ENCODE data around the gene SPATA22. TPM values are rescaled to one million over a fixed set of nuclear protein-coding genes. Genes with fewer than 3 reads are reported as not detected.

Gene SPATA22
- polyA plus RNA-seq, 1 donor (not counting 4 experiments of a cell fraction or from before 2014, with no cell fraction given) = not detected

DNA sequence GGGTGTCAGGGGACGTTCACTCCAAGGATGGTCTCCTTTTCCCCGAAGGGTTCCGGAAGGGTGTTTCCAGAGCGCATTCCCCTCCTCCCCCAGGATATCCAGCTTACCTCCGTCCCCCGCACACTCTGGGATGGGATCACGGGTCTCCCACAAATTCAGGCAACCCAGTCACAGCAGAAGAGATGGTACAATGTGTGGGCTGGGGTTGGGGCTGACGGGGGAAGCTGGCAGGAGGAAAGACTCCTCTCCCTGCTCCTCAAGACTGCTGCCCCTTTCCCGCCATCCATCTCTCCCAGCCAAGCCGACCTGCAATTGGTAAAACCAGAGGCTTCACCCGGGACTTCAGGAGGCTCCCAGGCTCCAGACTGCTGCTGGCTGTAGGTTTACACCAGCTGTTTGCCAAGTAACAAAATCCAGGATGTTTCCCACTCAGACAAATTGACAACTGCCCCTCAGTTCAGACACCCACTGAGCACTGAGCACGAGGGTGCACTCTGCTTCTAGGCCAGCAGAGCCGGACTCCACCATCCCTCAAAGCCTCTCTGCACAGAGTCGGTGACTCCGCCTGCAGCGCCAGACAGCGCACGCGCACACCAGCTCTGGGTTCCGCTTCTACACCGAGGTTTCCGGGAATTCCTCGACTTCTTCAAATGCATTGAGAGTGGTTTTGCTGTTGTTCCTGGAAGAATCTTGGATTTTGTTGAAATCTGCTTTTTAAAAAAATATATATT lies 41.9 kb upstream of the SPATA22 start:
- no peaks in the 10 kb centered on the region for H3K4me1 ChIP-seq (ENCODE audit: control insufficient read depth, extremely low read depth, insufficient read depth, low read length)
- H3K9me1 ChIP-seq (ENCODE audit: control insufficient read depth, extremely low read depth, insufficient read depth, low read length) = no peaks in the 10 kb centered on the region
- H3K4me2 ChIP-seq (ENCODE audit: control insufficient read depth, extremely low read depth, insufficient read depth, low read depth, low read length) = no peak overlapping the region
- H4K20me1 ChIP-seq (ENCODE audit: control insufficient read depth, extremely low read depth, insufficient read depth, low read length) = no peaks in the 10 kb centered on the region
- DNase-seq (ENCODE audit: low read depth, low spot score) = no peak
- dilution Hi-C loops (cut with MboI; ENCODE audit: extremely low pct_ligation_motif_present, low sequenced_read_pairs) = no loop called here
- no peak for TF ChIP-seq EZH2 (IDR thresholded peaks at IDR 0.05; ENCODE audit: low read length)
- TF ChIP-seq, protein P1, sequence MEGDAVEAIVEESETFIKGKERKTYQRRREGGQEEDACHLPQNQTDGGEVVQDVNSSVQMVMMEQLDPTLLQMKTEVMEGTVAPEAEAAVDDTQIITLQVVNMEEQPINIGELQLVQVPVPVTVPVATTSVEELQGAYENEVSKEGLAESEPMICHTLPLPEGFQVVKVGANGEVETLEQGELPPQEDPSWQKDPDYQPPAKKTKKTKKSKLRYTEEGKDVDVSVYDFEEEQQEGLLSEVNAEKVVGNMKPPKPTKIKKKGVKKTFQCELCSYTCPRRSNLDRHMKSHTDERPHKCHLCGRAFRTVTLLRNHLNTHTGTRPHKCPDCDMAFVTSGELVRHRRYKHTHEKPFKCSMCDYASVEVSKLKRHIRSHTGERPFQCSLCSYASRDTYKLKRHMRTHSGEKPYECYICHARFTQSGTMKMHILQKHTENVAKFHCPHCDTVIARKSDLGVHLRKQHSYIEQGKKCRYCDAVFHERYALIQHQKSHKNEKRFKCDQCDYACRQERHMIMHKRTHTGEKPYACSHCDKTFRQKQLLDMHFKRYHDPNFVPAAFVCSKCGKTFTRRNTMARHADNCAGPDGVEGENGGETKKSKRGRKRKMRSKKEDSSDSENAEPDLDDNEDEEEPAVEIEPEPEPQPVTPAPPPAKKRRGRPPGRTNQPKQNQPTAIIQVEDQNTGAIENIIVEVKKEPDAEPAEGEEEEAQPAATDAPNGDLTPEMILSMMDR (optimal IDR thresholded peaks at IDR 0.05 in 1 of 3, IDR thresholded peaks at IDR 0.05 in 1 of 3, conservative IDR thresholded peaks at IDR 0.05 in 1 of 3; ENCODE audit: extremely low read depth in 1 of 3, insufficient read depth in 2 of 3, low read length in 3 of 3) = no peak
- peaks cover 14 to 24% of the 10 kb centered on the region in 2 experiments for H3K36me3 ChIP-seq (ENCODE audit: control insufficient read depth in 2 of 2, extremely low read depth in 1 of 2, insufficient read depth in 2 of 2, low read length in 2 of 2)
- no peaks in the 10 kb centered on the region for H3K79me2 ChIP-seq (ENCODE audit: control insufficient read depth, insufficient read depth, low read length)
- no peaks in the 10 kb centered on the region for H3K27me3 ChIP-seq (ENCODE audit: control insufficient read depth, extremely low read depth, insufficient read depth, low read length)
- H3K9me3 ChIP-seq (ENCODE audit: control insufficient read depth, low read depth, low read length) = no peaks in the 10 kb centered on the region
- H2AFZ ChIP-seq (ENCODE audit: control insufficient read depth, low read length) = no peak overlapping the region
- no peak overlapping the region for H3K9ac ChIP-seq (ENCODE audit: control insufficient read depth, extremely low read depth, insufficient read depth, low read length)
- no peak overlapping the region for H3K27ac ChIP-seq (ENCODE audit: control insufficient read depth, insufficient read depth, low read length)
- H3K4me3 ChIP-seq (ENCODE audit: control insufficient read depth in 2 of 3, extremely low read depth in 1 of 3, insufficient read depth in 2 of 3, low read depth in 1 of 3, low read length in 3 of 3) = no peak overlapping the region
- FAIRE-seq = no peak

DNA sequence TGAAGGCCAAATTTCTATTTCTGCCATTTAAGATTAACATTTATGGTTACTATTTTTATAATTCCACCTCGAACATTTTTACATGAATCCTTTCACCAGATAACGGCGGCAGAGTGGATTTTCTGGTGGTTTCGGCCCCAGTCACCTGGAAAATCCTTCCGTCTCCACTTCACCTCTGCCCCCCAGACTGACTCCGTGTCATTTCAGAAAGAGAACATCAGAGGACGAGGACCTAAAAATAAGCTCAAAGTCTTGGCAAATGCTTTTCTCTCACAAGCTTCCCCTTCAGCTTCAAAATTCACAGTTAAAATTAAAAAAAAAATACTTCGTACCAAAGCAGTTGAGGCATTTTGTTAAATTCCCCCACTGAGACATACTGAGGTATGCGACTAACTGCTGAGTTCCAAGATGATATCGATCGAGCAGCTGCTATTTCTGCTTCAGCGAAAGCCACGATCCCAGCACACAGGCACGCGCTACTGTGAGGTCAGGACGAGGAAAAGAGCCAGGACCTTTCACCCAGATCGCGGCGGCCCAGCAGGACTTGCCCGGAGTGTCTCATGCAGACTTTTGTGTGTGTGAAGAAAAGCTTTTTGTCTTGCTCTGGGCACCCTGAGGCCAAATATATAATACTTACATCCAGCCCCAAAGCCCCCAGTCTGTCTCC lies 41.0 kb upstream of the SPATA22 start:
- Histone ChIP-seq H4K20me1 (ENCODE audit: control insufficient read depth, extremely low read depth, insufficient read depth, low read length) (no peaks in the 10 kb centered on the region), H3K79me2 (ENCODE audit: control insufficient read depth, insufficient read depth, low read length) (no peaks in the 10 kb centered on the region), H3K36me3 (ENCODE audit: control insufficient read depth in 2 of 2, extremely low read depth in 1 of 2, insufficient read depth in 2 of 2, low read length in 2 of 2) (peaks cover 12 to 20% of the 10 kb centered on the region in 2 experiments), H3K9me3 (ENCODE audit: control insufficient read depth, low read depth, low read length) (no peaks in the 10 kb centered on the region), H3K9ac (ENCODE audit: control insufficient read depth, extremely low read depth, insufficient read depth, low read length) (no peak overlapping the region), H3K4me2 (ENCODE audit: control insufficient read depth, extremely low read depth, insufficient read depth, low read depth, low read length) (no peak overlapping the region), H3K4me1 (ENCODE audit: control insufficient read depth, extremely low read depth, insufficient read depth, low read length) (no peaks in the 10 kb centered on the region), H3K9me1 (ENCODE audit: control insufficient read depth, extremely low read depth, insufficient read depth, low read length) (no peaks in the 10 kb centered on the region), H3K27ac (ENCODE audit: control insufficient read depth, insufficient read depth, low read length) (no peak overlapping the region), H2AFZ (ENCODE audit: control insufficient read depth, low read length) (no peak overlapping the region), H3K4me3 (ENCODE audit: control insufficient read depth in 2 of 3, extremely low read depth in 1 of 3, insufficient read depth in 2 of 3, low read depth in 1 of 3, low read length in 3 of 3) (no peak overlapping the region), H3K27me3 (ENCODE audit: control insufficient read depth, extremely low read depth, insufficient read depth, low read length) (no peaks in the 10 kb centered on the region)
- no peak for FAIRE-seq
- TF ChIP-seq, protein P1 (optimal IDR thresholded peaks at IDR 0.05 in 1 of 3, IDR thresholded peaks at IDR 0.05 in 1 of 3, conservative IDR thresholded peaks at IDR 0.05 in 1 of 3; ENCODE audit: extremely low read depth in 1 of 3, insufficient read depth in 2 of 3, low read length in 3 of 3) = no peak
- TF ChIP-seq EZH2 (IDR thresholded peaks at IDR 0.05; ENCODE audit: low read length) = no peak
- dilution Hi-C loops (cut with MboI; ENCODE audit: extremely low pct_ligation_motif_present, low sequenced_read_pairs) = no loop called here
- no peak for DNase-seq (ENCODE audit: low read depth, low spot score)

All from keratinocyte (primary cell).